Measurements from ENCODE around the gene CLEC20A.
"Not testable (repeated sequence)": the region's sequence is repeated elsewhere in the genome, so short reads cannot be mapped to it uniquely, and the experiment has no call there.

DNA sequence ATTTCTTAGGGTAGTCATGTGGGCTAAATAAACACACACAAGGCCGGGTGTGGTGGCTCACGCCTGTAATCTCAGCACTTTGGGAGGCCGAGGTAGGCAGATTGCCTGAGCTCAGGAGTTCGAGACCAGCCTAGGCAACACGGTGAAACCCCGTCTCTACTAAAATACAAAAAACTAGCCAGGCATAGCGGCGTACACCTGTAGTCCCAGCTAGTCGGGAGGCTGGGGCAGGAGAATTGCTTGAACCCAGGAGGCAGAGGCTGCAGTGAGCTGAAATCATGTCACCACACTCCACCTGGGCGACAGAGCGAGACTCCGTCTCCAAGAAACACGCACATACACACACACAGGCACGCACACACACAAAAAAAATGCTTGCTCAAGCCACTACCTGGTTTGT lies 6.6 kb upstream of the CLEC20A start:
- TF ChIP-seq POLR2A, POLR2AphosphoS5 (IDR thresholded peaks at IDR 0.05): not testable (repeated sequence)
- TF ChIP-seq, protein P1, sequence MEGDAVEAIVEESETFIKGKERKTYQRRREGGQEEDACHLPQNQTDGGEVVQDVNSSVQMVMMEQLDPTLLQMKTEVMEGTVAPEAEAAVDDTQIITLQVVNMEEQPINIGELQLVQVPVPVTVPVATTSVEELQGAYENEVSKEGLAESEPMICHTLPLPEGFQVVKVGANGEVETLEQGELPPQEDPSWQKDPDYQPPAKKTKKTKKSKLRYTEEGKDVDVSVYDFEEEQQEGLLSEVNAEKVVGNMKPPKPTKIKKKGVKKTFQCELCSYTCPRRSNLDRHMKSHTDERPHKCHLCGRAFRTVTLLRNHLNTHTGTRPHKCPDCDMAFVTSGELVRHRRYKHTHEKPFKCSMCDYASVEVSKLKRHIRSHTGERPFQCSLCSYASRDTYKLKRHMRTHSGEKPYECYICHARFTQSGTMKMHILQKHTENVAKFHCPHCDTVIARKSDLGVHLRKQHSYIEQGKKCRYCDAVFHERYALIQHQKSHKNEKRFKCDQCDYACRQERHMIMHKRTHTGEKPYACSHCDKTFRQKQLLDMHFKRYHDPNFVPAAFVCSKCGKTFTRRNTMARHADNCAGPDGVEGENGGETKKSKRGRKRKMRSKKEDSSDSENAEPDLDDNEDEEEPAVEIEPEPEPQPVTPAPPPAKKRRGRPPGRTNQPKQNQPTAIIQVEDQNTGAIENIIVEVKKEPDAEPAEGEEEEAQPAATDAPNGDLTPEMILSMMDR (IDR thresholded peaks at IDR 0.05 in 8 of 11, conservative IDR thresholded peaks at IDR 0.05 in 3 of 11) = not testable (repeated sequence)

Data from spleen (tissue), 7 donors.